Eye (tissue), 1 donor: ENCODE results near the gene VWA3B.
"Not testable (repeated sequence)": the region's sequence is repeated elsewhere in the genome, so short reads cannot be mapped to it uniquely, and the experiment has no call there.

ENCODE experiments used
- DNase-seq: peaks from one replicate; pipeline ENCODE4 v3.0.0-alpha.2; 2015

VWA3B gene

GRCh38 chr2:98300141-98300874, 213.3 kb downstream of the VWA3B start:
- no peak for DNase-seq

- DNase-seq, result no peak
Observed at GRCh38 chr2:98301469-98301868, 214.5 kb downstream of the VWA3B start.

- DNase-seq, result not testable (repeated sequence)
Observed at GRCh38 chr2:98307131-98307696, 220.2 kb downstream of the VWA3B start.

- DNase-seq, result peak; percentile 20
Observed at GRCh38 chr2:98308068-98308467, 221.1 kb downstream of the VWA3B start.

GRCh38 chr2:98308532-98308931, 221.6 kb downstream of the VWA3B start:
- DNase-seq, result no peak

GRCh38 chr2:98309580-98309979, 222.6 kb downstream of the VWA3B start:
- no peak for DNase-seq

- DNase-seq, result no peak
Observed at GRCh38 chr2:98310010-98310409, 223.0 kb downstream of the VWA3B start.

- DNase-seq, result no peak
Observed at GRCh38 chr2:98311090-98311489, 224.1 kb downstream of the VWA3B start.

- no peak for DNase-seq
Observed at GRCh38 chr2:98311771-98312545, 225.0 kb downstream of the VWA3B start.

GRCh38 chr2:98313492-98314250, 226.7 kb downstream of the VWA3B start:
- peak; percentile 20 for DNase-seq

GRCh38 chr2:98314251-98314650, 227.3 kb downstream of the VWA3B start:
- DNase-seq, result no peak

- DNase-seq, result no peak
Observed at GRCh38 chr2:98315957-98316356, 229.0 kb downstream of the VWA3B start.

- no peak for DNase-seq
Observed at GRCh38 chr2:98317214-98317613, 230.2 kb downstream of the VWA3B start.

- not testable (repeated sequence) for DNase-seq
Observed at GRCh38 chr2:98320171-98320570, 233.2 kb downstream of the VWA3B start.

- DNase-seq, result no peak
Observed at GRCh38 chr2:98324181-98324580, 237.2 kb downstream of the VWA3B start.

GRCh38 chr2:98327776-98328175, 240.8 kb downstream of the VWA3B start:
- DNase-seq, result no peak

- DNase-seq, result no peak
Observed at GRCh38 chr2:98329549-98329948, 242.6 kb downstream of the VWA3B start.

- no peak for DNase-seq
Observed at GRCh38 chr2:98332989-98333388, 246.0 kb downstream of the VWA3B start.

- no peak for DNase-seq
Observed at GRCh38 chr2:98333922-98334321, 247.0 kb downstream of the VWA3B start.

- DNase-seq, result peak; percentile 27
Observed at GRCh38 chr2:98334439-98335078, 247.6 kb downstream of the VWA3B start.

GRCh38 chr2:98335271-98335670, 248.3 kb downstream of the VWA3B start:
- no peak for DNase-seq

- DNase-seq, result no peak
Observed at GRCh38 chr2:98341241-98341640, 254.3 kb downstream of the VWA3B start.

- peak; percentile 5 for DNase-seq
Observed at GRCh38 chr2:98343285-98343684, 256.3 kb downstream of the VWA3B start.
